Left ventricle myocardium superior (tissue), 1 donor: ENCODE results near the gene WWC2. TPM values are rescaled to one million over a fixed set of nuclear protein-coding genes. Genes with fewer than 3 reads are reported as not detected.
"Not testable (repeated sequence)": the region's sequence is repeated elsewhere in the genome, so short reads cannot be mapped to it uniquely, and the experiment has no call there.

Experiments used
- ATAC-seq: fragments of 200-7000 bp; cut with Tn5 transposase; one replicate; pipeline ENCODE4 v1.9.1; 2020; ENCODE audit warnings: mild to moderate bottlenecking, moderate library complexity
- DNase-seq: peaks from one replicate; pipeline ENCODE4 v3.0.0-alpha.2; 2020
- intact Hi-C: fragments of 100-400 bp; cut with micrococcal nuclease; formaldehyde crosslinking; loops from one replicate; pipeline ENCODE4 v1.11.0; 2022
- total RNA-seq: library from RNA; stranded (reverse); fragmentation: NEBNext Ultra II Directional; extraction: Animal tissue kit (Norgen Biotek cat#: 25700); gene quantifications from one replicate; pipeline ENCODE4 v1.2.1, GENCODE V29; 2021
- donor health status: DM: no; HTN: yes; CAD: no; lungs with severe emphysema.

The WWC2 gene
- total RNA-seq, 1 donor from 2014 or later = 38.0 TPM

- intact Hi-C loops = no loop called here
- DNase-seq (no peak), ATAC-seq (no peak)
These were observed 33.8 kb downstream of the WWC2 start for GRCh38 chr4:183132865-183133264.

DNA sequence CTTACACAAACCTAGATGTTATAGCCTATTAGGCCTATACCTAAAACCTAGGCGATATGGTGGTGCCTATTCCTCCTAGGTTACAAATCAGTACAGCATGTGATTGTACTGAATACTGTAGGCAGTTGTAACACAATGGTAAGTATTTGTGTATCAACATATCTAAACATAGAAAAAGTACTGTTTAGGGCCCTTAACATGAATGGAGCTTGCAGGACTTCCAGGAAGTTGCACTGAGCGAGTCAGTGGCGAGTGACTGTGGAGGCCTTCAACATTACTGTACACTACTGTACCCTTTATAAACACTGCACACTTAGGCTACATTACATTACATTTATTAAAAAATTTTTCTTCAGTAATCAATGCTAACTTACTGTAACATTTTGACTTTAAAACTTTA is 37.8 kb downstream of the WWC2 start:
- ATAC-seq (no peak), DNase-seq (no peak)

DNA sequence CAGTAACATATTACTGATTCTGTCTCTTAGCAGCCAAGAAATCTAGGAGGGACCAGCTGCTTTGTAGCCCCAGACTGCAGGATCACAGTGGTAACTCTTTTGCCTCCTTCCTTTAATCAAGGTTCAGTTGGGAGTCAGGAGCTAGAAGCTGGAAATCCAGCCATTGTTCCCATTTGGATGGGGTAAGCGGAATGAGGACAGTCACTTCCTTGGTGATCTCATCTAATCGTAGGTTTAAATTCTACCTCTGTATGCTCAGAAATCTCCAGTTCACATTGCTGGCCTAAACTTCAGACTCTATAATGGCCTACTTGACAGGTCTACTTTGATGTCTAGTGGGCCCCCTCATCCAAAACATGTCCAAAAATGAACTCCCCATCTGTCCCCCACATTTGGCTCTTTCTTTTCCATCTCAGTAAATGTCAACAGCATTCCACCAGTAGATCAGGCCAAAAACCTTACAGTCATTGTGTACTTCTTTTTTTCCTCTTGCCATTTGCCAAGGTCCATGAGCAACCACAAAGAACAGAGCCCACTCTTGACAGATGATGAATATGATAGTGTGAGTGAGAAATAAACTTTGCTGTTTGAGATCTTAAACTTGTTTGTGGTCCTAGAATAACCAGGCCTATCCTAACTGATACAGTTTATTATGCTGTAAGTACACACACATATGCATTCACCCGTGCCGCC is 40.1 kb downstream of the WWC2 start:
- no peak for DNase-seq
- ATAC-seq = no peak
- intact Hi-C loops = no loop called here

More for the DNA sequence above, 37.8 kb downstream of the WWC2 start:
- intact Hi-C loops = no loop called here

DNA sequence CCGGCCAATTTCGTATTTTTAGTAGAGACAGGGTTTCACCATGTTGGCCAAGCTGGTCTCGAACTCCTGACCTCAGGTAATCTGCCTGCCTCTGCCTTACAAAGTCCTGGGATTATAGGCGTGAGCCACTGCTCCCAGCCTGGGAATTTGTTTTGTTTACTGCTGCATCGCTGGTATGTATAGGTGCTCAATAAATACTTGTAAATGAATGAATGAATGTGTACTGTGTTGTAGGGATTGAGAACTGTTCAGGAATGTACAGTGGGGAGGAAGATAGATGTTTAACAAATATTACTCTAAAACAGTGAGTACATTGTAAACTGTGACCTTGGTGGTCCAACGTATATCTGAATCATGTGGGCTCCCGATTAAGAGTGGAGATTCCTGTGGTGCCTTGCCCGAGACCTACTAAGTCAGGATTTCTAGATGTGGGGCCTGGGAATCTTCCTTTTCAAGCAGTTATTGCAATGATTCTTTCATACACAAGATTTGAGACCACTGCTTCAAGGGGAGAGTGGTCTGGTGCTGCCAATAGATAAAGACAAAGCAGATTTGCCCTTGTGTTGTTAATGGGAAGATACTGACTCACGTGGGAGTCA is 41.0 kb downstream of the WWC2 start:
- no peak for ATAC-seq
- intact Hi-C loops = no loop called here
- no peak for DNase-seq

GRCh38 chr4:183140911-183141320 is 41.9 kb downstream of the WWC2 start:
- ATAC-seq (peak; percentile 28), DNase-seq (no peak)
- intact Hi-C loops = no loop called here

- intact Hi-C loops = no loop called here
- ATAC-seq = peak; percentile 30
- no peak for DNase-seq
These were observed 42.9 kb downstream of the WWC2 start for GRCh38 chr4:183141997-183142396.

GRCh38 chr4:183142571-183143550 is 43.8 kb downstream of the WWC2 start:
- intact Hi-C loops = no loop called here
- DNase-seq (peak; percentile 72), ATAC-seq (peak; percentile 92)

- intact Hi-C loops = no loop called here
- ATAC-seq (no peak), DNase-seq (no peak)
These were observed 45.7 kb downstream of the WWC2 start for GRCh38 chr4:183144787-183145186.

- DNase-seq (no peak), ATAC-seq (no peak)
- intact Hi-C loops = no loop called here
These were observed 46.7 kb downstream of the WWC2 start for GRCh38 chr4:183145773-183146172.

- ATAC-seq (peak; percentile 75), DNase-seq (peak; percentile 47)
- intact Hi-C loops = no loop called here
These were observed 47.4 kb downstream of the WWC2 start for GRCh38 chr4:183146478-183146877.

DNA sequence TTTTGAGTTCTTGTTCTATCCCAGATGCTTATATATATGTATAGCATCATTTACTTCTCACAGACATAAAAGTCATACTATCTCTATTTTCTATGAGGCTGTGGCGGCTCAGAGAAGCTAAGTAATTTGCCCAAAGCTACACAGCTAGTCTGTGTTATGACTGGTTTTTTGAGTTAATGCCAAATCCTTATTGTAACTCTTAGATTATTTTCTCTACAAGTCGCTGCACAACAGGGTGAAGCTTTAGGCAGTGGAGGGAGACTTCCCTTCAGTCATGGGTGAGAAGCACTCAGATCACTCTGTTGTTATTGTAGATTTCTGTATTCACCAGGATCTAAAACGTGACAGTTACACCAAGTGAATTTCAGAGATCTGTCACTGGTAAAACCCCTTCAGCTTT is 48.1 kb downstream of the WWC2 start:
- intact Hi-C loops = no loop called here
- no peak for ATAC-seq

GRCh38 chr4:183147983-183148382 is 48.9 kb downstream of the WWC2 start:
- intact Hi-C loops = no loop called here
- DNase-seq = no peak
- ATAC-seq = no peak

More for the DNA sequence above, 48.1 kb downstream of the WWC2 start:
- no peak for DNase-seq

DNA sequence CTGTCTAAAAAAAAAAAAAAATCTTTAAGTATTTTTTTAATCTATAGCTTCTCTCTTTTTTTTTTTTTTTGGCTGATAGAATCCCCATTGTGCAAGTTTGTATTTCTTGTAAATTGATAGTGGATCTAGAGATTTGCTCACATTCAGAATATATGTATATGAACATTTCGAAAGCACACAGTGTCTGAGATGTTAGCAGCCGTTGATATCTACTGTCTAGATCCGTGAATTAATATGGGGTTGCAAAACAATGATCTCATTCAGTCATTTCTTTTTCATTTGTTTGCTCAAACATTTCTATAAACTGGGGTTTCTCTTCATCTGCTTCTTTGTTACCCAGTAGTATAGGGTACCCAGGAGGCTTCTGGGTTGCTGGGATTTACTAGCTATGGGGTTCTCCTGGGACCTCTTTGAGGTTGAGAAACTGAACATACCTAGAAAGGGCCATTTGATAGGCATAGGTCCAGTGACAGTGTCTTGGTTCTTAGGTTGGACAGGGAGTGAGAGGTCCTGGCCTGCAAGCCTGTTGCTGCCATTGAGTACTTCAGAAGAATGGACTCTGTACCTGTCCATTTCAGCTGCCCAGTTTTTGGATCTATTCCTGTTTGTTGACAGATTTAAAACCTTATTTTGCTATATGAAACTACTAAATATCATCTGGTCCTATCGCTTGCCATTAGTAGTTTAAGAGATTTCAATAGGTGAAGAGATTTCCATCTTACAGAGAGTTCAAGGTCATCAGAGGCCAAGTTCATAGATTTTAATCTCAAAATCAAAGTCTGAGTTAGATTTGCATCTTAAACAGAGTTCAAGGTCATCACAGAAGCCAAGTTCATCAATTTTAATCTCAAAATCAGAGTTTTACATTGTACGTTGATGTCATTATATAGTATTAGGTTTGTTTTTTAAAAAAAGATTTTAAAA is 50.8 kb downstream of the WWC2 start:
- intact Hi-C loops = no loop called here
- ATAC-seq (no peak), DNase-seq (no peak)

- DNase-seq, ATAC-seq, intact Hi-C loops: not testable (repeated sequence)
These were observed 51.6 kb downstream of the WWC2 start for GRCh38 chr4:183150664-183151063.

DNA sequence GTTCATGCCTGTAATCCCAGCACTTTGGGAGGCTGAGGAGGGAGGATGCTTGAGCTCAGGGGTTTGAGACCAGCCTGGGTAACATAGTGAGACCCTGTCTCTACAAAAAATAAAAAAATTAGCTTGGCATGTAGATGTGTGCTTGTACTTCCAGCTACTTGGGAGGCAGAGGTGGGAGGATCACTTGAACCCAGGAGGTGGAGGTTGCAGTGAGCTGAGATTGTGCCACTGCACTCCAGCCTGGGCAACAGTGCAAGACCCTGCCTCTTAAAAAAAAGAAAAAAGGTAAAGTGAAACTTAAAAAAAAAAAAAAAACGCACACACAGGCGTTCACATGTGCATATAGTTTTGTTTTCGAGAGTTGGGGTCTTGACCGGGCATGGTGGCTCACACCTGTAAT is 53.2 kb downstream of the WWC2 start:
- ATAC-seq, DNase-seq, intact Hi-C loops: not testable (repeated sequence)

DNA sequence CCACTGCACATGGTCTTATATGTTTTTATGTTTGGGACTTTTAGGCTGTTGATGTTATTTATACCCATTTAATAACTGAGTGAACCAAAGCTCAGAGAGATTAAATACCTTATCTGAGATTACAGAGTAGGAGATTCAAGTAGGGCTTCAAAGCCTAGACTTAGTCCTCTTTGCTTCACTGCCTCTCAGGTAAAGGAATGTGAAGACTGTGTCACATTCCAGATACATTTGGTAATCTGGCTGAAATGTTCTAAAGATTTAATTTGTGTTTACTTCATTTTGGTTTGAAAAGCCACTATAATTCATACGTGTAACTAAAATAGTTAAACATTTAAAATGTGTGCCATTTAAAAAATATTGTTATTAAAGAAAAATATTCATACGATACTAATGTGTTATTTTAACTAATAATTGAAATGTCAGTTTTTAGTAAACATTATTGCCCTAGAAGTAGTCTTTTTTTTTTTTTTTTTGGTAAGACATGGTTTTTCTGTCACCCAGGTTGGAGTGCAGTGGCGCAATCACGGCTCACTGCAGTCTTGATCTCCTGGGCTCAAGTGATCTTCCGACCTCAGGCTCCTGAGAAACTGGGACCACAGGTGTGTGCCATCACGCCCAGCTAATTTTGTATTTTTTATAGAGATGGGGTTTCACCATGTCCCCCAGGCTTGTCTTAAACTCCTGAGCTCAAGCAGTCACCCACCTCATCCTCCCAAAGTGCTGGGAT is 54.3 kb downstream of the WWC2 start:
- intact Hi-C loops = no loop called here
- DNase-seq (no peak), ATAC-seq (no peak)

- intact Hi-C loops = no loop called here
- ATAC-seq = peak; percentile 84
- DNase-seq = peak; percentile 41
These were observed 55.8 kb downstream of the WWC2 start for GRCh38 chr4:183154701-183155391.
